Gastroesophageal sphincter (tissue), 4 donors: ENCODE measurements around the gene MYO1H. TPM values are rescaled to one million over a fixed set of nuclear protein-coding genes. Genes with fewer than 3 reads are reported as not detected.

Experiments
- ATAC-seq: fragments of 150-250 bp; one replicate; pipeline ENCODE4 v1.9.1; 2016; ENCODE audit warnings: mild to moderate bottlenecking, moderate library complexity
- H3K27ac ChIP-seq, 4 donors: fragments of 200-600 bp; sonication (generic) in 3 of 4; 1 replicate in 3 of 4; 2 replicates in 1 of 4; pipeline ENCODE4 v1.5.1; 2016 to 2019
- H3K27me3 ChIP-seq: fragments of 200-600 bp; sonication (generic); one replicate; pipeline ENCODE4 v1.5.1; 2019
- H3K36me3 ChIP-seq, 2 donors: fragments of 200-600 bp; sonication (generic); one replicate each; pipeline ENCODE4 v1.5.1; 2019; ENCODE audit warnings: control low read depth in 1 of 2
- H3K4me1 ChIP-seq, 3 donors: fragments of 200-600 bp; sonication (generic); 1 replicate in 2 of 3; 2 replicates in 1 of 3; pipeline ENCODE4 v1.5.1; 2016 to 2019; ENCODE audit warnings: control low read depth in 2 of 3
- H3K4me3 ChIP-seq, 2 donors: fragments of 200-600 bp; sonication (generic); one replicate each; pipeline ENCODE4 v1.5.1; 2019; ENCODE audit warnings: mild to moderate bottlenecking in 1 of 2, moderate library complexity in 1 of 2
- H3K9me3 ChIP-seq, 3 donors: fragments of 200-600 bp; sonication (generic); one replicate each; pipeline ENCODE4 v1.5.1; 2017 to 2019; ENCODE audit warnings: control low read depth in 2 of 3
- EP300 ChIP-seq: sonication (generic); formaldehyde crosslinking; IDR thresholded peaks from one replicate; pipeline ENCODE4 v1.6.1; 2017; ENCODE audit warnings: antibody characterized with exemption, mild to moderate bottlenecking
- POLR2A ChIP-seq, 2 donors: fragments of 450-650 bp; IDR thresholded peaks; one replicate each; pipeline ENCODE4 v1.6.1; 2017; ENCODE audit warnings: antibody characterized with exemption in 2 of 2, mild to moderate bottlenecking in 2 of 2, moderate library complexity in 1 of 2
- POLR2AphosphoS5 ChIP-seq: sonication (generic); formaldehyde crosslinking; IDR thresholded peaks from one replicate; pipeline ENCODE4 v1.6.1; 2017; ENCODE audit warnings: antibody characterized with exemption
- WGBS, 2 donors: methylation state at CpG; one replicate each; pipeline ENCODE4 v1.1.5; 2018; ENCODE audit warnings: low coverage in 1 of 2; 5-methylcytosine and 5-hydroxymethylcytosine counted together
- total RNA-seq, 4 donors: library from RNA; depleted of rRNA; stranded (reverse); fragments of >200 nt; gene quantifications; one replicate each; pipeline ENCODE4 v1.1.0, GENCODE V29; 2016
- TF ChIP-seq, protein P1 (sequence below), 4 experiments: fragments of 200-600 bp in 2 of 4; fragments of 450-650 bp in 2 of 4; sonication (generic) in 1 of 4; IDR thresholded peaks; one replicate each; pipeline ENCODE4 v1.5.1; 2017 to 2019; ENCODE audit warnings: antibody characterized with exemption in 4 of 4, mild to moderate bottlenecking in 2 of 4, moderate library complexity in 2 of 4

Gene MYO1H
- total RNA-seq, 4 donors from 2014 or later = not detected

DNA sequence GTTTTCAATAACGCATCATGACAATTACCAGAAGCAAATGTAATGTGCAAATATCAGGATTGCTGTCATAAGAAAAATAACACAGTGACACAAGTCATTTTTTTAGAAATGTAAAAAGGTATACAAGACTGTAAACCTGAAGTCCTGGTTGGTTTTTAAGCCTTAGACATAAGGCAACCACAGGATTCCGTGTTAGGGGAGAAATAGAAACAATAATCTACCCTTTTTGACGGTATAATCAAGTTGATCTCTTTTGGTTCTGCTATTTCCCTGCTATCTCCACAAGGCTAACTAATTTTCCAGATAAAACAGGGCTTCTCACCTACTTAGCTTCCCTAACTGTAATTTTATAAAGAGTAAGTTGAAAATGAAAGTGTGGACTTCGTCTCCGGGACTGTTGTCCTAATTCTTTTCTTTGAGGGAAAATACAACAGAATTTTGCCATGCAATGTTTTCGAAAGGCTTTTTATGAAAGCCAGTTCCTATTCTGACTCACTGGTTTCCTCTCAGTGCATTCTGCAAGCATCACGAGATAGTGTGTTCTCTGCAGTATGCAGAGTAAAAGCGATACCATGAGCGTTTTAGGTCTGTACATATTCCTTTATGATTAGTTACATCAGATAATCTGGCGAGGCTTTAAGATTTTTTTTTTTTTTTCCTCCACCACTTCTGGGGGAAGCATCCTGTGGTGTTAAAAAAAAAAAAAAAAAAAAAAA, 10.6 kb downstream of the MYO1H start:
- TF ChIP-seq, protein P1, sequence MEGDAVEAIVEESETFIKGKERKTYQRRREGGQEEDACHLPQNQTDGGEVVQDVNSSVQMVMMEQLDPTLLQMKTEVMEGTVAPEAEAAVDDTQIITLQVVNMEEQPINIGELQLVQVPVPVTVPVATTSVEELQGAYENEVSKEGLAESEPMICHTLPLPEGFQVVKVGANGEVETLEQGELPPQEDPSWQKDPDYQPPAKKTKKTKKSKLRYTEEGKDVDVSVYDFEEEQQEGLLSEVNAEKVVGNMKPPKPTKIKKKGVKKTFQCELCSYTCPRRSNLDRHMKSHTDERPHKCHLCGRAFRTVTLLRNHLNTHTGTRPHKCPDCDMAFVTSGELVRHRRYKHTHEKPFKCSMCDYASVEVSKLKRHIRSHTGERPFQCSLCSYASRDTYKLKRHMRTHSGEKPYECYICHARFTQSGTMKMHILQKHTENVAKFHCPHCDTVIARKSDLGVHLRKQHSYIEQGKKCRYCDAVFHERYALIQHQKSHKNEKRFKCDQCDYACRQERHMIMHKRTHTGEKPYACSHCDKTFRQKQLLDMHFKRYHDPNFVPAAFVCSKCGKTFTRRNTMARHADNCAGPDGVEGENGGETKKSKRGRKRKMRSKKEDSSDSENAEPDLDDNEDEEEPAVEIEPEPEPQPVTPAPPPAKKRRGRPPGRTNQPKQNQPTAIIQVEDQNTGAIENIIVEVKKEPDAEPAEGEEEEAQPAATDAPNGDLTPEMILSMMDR (IDR thresholded peaks at IDR 0.05) = no peak
- TF ChIP-seq EP300 (no peak), POLR2A (IDR thresholded peaks at IDR 0.05) (no peak), POLR2AphosphoS5 (no peak)
- no peak for ATAC-seq
- H3K27me3 ChIP-seq = peaks cover 15% of the 10 kb centered on the region
- 39 to 77% methylated on average over 7 to 10 of the region's 10 CpGs for WGBS, 2 donors
- no peak overlapping the region for H3K27ac ChIP-seq
- no peaks in the 10 kb centered on the region for H3K4me1 ChIP-seq
- H3K36me3 ChIP-seq = no peaks in the 10 kb centered on the region
- H3K4me3 ChIP-seq = no peak overlapping the region
- no peaks in the 10 kb centered on the region for H3K9me3 ChIP-seq

GRCh38 chr12:109359131-109359690, 11.5 kb downstream of the MYO1H start:
- Histone ChIP-seq H3K4me3 (no peak overlapping the region), H3K4me1 (no peaks in the 10 kb centered on the region), H3K27ac (no peak overlapping the region), H3K27me3 (peaks cover 20% of the 10 kb centered on the region), H3K36me3 (no peaks in the 10 kb centered on the region), H3K9me3 (no peaks in the 10 kb centered on the region)
- ATAC-seq = no peak
- TF ChIP-seq POLR2A (IDR thresholded peaks at IDR 0.05) = no peak
- TF ChIP-seq, protein P1 (IDR thresholded peaks at IDR 0.05) = no peak
- no peak for TF ChIP-seq EP300
- TF ChIP-seq POLR2AphosphoS5 = no peak
- 90 to 92% methylated on average over 13 to 18 of the region's 20 CpGs for WGBS, 2 donors

DNA sequence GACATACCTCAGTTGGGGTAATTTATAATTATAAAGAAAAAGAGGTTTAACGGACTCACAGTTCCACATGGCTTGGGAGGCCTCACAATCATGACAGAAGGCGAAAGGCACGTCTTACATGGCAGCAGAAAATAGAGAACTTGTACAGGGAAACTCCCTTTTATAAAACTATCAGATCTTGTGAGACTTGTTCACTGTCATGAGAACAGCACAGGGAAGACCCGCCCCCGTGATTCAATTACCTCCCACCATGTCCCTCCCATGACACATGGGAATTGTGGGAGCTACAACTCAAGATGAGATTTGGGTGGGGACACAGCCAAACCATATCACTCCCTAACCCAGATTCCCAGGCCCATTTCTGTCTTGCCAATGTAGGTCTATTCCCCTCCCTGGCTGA, 22.1 kb downstream of the MYO1H start:
- Histone ChIP-seq H3K27ac (no peak overlapping the region), H3K9me3 (no peaks in the 10 kb centered on the region), H3K4me1 (no peaks in the 10 kb centered on the region), H3K36me3 (no peaks in the 10 kb centered on the region), H3K27me3 (peaks cover 4% of the 10 kb centered on the region), H3K4me3 (no peak overlapping the region)
- WGBS, 2 donors = 88% methylated on average over 2 to 5 of the region's 5 CpGs
- no peak for TF ChIP-seq POLR2A (IDR thresholded peaks at IDR 0.05)
- TF ChIP-seq, protein P1 (IDR thresholded peaks at IDR 0.05) = no peak
- TF ChIP-seq POLR2AphosphoS5 = no peak
- no peak for TF ChIP-seq EP300
- ATAC-seq = no peak

GRCh38 chr12:109377139-109377685, 29.5 kb downstream of the MYO1H start:
- Histone ChIP-seq H3K27ac (no peak overlapping the region), H3K4me1 (no peaks in the 10 kb centered on the region), H3K36me3 (no peaks in the 10 kb centered on the region), H3K4me3 (no peak overlapping the region), H3K9me3 (no peaks in the 10 kb centered on the region), H3K27me3 (peaks cover 9% of the 10 kb centered on the region)
- WGBS, 2 donors = 39% methylated on average over 2 of the region's 2 CpGs; no CpG with 5 or more reads in 1 of the 2 donors
- ATAC-seq = no peak
- no peak for TF ChIP-seq EP300
- no peak for TF ChIP-seq POLR2AphosphoS5
- TF ChIP-seq POLR2A (IDR thresholded peaks at IDR 0.05) = no peak
- TF ChIP-seq, protein P1 (IDR thresholded peaks at IDR 0.05) = no peak

- Histone ChIP-seq H3K4me3 (no peak overlapping the region), H3K9me3 (no peaks in the 10 kb centered on the region), H3K4me1 (no peaks in the 10 kb centered on the region), H3K36me3 (no peaks in the 10 kb centered on the region), H3K27ac (no peak overlapping the region), H3K27me3 (peaks cover 9% of the 10 kb centered on the region)
- ATAC-seq = no peak
- TF ChIP-seq EP300 (no peak), POLR2AphosphoS5 (no peak), POLR2A (IDR thresholded peaks at IDR 0.05) (no peak)
- TF ChIP-seq, protein P1 (IDR thresholded peaks at IDR 0.05) = no peak
- WGBS, 2 donors = 74 to 87% methylated on average over 2 to 3 of the region's 5 CpGs
These were observed 30.9 kb downstream of the MYO1H start for GRCh38 chr12:109378569-109378968.
